Sciatic nerve (tissue), 2 donors: ENCODE measurements around the gene ZNF423. TPM values are rescaled to one million over a fixed set of nuclear protein-coding genes. Genes with fewer than 3 reads are reported as not detected.
A peak's percentile ranks its signal among the peaks of the same experiment; 100 is the strongest.

Experiments
- ATAC-seq: fragments of 200-7000 bp; cut with Tn5 transposase; one replicate; pipeline ENCODE4 v1.9.1; 2020; ENCODE audit warnings: mild to moderate bottlenecking, moderate library complexity
- DNase-seq: peaks from one replicate; pipeline ENCODE4 v3.0.0-alpha.2; 2020; ENCODE audit warnings: low spot score
- intact Hi-C: fragments of 100-400 bp; cut with DNase I; formaldehyde crosslinking; loops from one replicate; pipeline ENCODE4 v1.14.2; 2022
- total RNA-seq: library from RNA; stranded (reverse); fragmentation: NEBNext Ultra II Directional; extraction: Animal tissue kit (Norgen Biotek cat#: 25700); gene quantifications from one replicate; pipeline ENCODE4 v1.2.1, GENCODE V29; 2021
- donor health status: DM: no; HTN: no; CAD: no.
- donor health status: DM: no; HTN: no; CAD: no.

Gene ZNF423
- total RNA-seq, 1 donor from 2014 or later = 25.3 TPM

GRCh38 chr16:49453021-49453420 lies 402.9 kb downstream of the ZNF423 start:
- DNase-seq (no peak), ATAC-seq (no peak)
- intact Hi-C loops = no loop called here

- DNase-seq (no peak), ATAC-seq (no peak)
- intact Hi-C loops = no loop called here
These were observed 403.3 kb downstream of the ZNF423 start for GRCh38 chr16:49452578-49452977.

- DNase-seq (no peak), ATAC-seq (no peak)
- intact Hi-C loops = no loop called here
These were observed 403.8 kb downstream of the ZNF423 start for GRCh38 chr16:49452108-49452507.

- ATAC-seq (no peak), DNase-seq (no peak)
- intact Hi-C loops = no loop called here
These were observed 409.1 kb downstream of the ZNF423 start for GRCh38 chr16:49446805-49447204.

GRCh38 chr16:49443576-49443975 lies 412.3 kb downstream of the ZNF423 start:
- ATAC-seq = no peak
- intact Hi-C loops = no loop called here
- no peak for DNase-seq

- intact Hi-C loops = no loop called here
- DNase-seq (no peak), ATAC-seq (no peak)
These were observed 413.1 kb downstream of the ZNF423 start for GRCh38 chr16:49442805-49443204.

GRCh38 chr16:49441366-49441780 lies 414.5 kb downstream of the ZNF423 start:
- ATAC-seq (peak; percentile 77), DNase-seq (no peak)
- intact Hi-C loops = no loop called here

GRCh38 chr16:49440156-49441065 lies 415.5 kb downstream of the ZNF423 start:
- intact Hi-C loops = no loop called here
- DNase-seq (no peak), ATAC-seq (no peak)

- DNase-seq (no peak), ATAC-seq (no peak)
- intact Hi-C loops = no loop called here
These were observed 416.2 kb downstream of the ZNF423 start for GRCh38 chr16:49439676-49440075.

- no peak for ATAC-seq
- intact Hi-C loops = no loop called here
- no peak for DNase-seq
These were observed 416.9 kb downstream of the ZNF423 start for GRCh38 chr16:49439050-49439449.

Other genes starting within 250 kb of the ZNF423 start
- gene CNEP1R1, start 169.1 kb upstream of the ZNF423 start, total RNA-seq = 21.7 TPM
- 23.7 TPM for gene HEATR3, start 209.9 kb upstream of the ZNF423 start, total RNA-seq